GM10248 (cell line): ENCODE results near the gene AKAP13.

Source experiments
- CTCF ChIA-PET: fragments of 300-600 bp; sonication (Branson Sonifier 250); formaldehyde crosslinking; extraction: SDS; loops from one replicate; lab custom pipeline; 2021; ENCODE audit warnings: antibody characterized with exemption; lab: Yijun Ruan, JAX
- POLR2A ChIA-PET: fragments of 350-650 bp; sonication (Branson Sonifier 250); formaldehyde crosslinking; extraction: SDS; loops from one replicate; lab custom pipeline; 2020; ENCODE audit warnings: antibody characterized with exemption; lab: Yijun Ruan, JAX
- DNase-seq: peaks from one replicate; pipeline ENCODE4 v3.0.0; 2012; ENCODE audit errors: extremely low spot score
- CTCF ChIP-seq: IDR thresholded peaks from 2 replicates; pipeline ENCODE4 v1.5.1; 2012; ENCODE audit warnings: mild to moderate bottlenecking, low read depth; ENCODE audit errors: extremely low read depth, missing control alignments, control extremely low read depth

The AKAP13 gene

GRCh38 chr15:85598718-85599398 is 218.5 kb downstream of the AKAP13 start:
- ChIA-PET POLR2A (interaction anchor here (0.8 kb wide), 1 partner anchor 446 kb away, joined by 5 read pairs; no protein-coding TSS in a partner anchor), CTCF (interaction anchor here (1.1 to 2.6 kb wide), 4 partner anchors 8 to 56 kb away, joined by 3 to 6 read pairs (median 6); no protein-coding TSS in a partner anchor)
- TF ChIP-seq CTCF: no peak
- no peak for DNase-seq

GRCh38 chr15:85600001-85600400 is 219.6 kb downstream of the AKAP13 start:
- POLR2A ChIA-PET: no interaction called here
- CTCF ChIA-PET: interaction anchor here (1.0 to 2.6 kb wide), 5 partner anchors 9 to 113 kb away, joined by 3 to 6 read pairs (median 5); no protein-coding TSS in a partner anchor
- DNase-seq: no peak
- no peak for TF ChIP-seq CTCF

- no peak for TF ChIP-seq CTCF
- DNase-seq: no peak
- ChIA-PET CTCF (interaction anchor here (1.1 to 1.7 kb wide), 2 partner anchors 12 to 30 kb away, joined by 3 to 4 read pairs; no protein-coding TSS in a partner anchor), POLR2A (no interaction called here)
Observed at GRCh38 chr15:85603160-85603559, 222.8 kb downstream of the AKAP13 start.

- POLR2A ChIA-PET: no interaction called here
- DNase-seq: no peak
- TF ChIP-seq CTCF: no peak
- CTCF ChIA-PET: interaction anchor here (0.7 to 1.7 kb wide), 3 partner anchors 11 to 47 kb away, joined by 3 to 4 read pairs (median 3); no protein-coding TSS in a partner anchor
Observed at GRCh38 chr15:85603703-85604102, 223.3 kb downstream of the AKAP13 start.

GRCh38 chr15:85604194-85604593 is 223.8 kb downstream of the AKAP13 start:
- no peak for TF ChIP-seq CTCF
- no peak for DNase-seq
- ChIA-PET CTCF (interaction anchor here (0.7 to 1.9 kb wide), 5 partner anchors 11 to 46 kb away, joined by 3 to 7 read pairs (median 4); no protein-coding TSS in a partner anchor), POLR2A (no interaction called here)

GRCh38 chr15:85606738-85607137 is 226.3 kb downstream of the AKAP13 start:
- TF ChIP-seq CTCF: no peak
- CTCF ChIA-PET: interaction anchor here (1.2 kb wide), 1 partner anchor 38 kb away, joined by 3 read pairs; no protein-coding TSS in a partner anchor
- DNase-seq: no peak
- POLR2A ChIA-PET: no interaction called here
